Heart right ventricle (tissue), 16 donors: Measurements from ENCODE around the gene CEP68. TPM values are rescaled to one million over a fixed set of nuclear protein-coding genes. Genes with fewer than 3 reads are reported as not detected.
A peak's percentile ranks its signal among the peaks of the same experiment; 100 is the strongest.

ENCODE experiments used
- ATAC-seq, 8 donors: fragments of 200-7000 bp; cut with Tn5 transposase; one replicate each; pipeline ENCODE4 v1.9.1; 2020; ENCODE audit warnings: mild to moderate bottlenecking in 8 of 8, moderate library complexity in 8 of 8, moderate number of reproducible peaks in 1 of 8
- DNase-seq, 2 donors: peaks; one replicate each; pipeline ENCODE4 v3.0.0-alpha.2; 2020
- H3K27ac ChIP-seq, 10 donors: fragments of 200-600 bp; sonication (generic) in 2 of 10; one replicate each; pipeline versions ENCODE4 v1.5.0 to v1.8.0; 2020 to 2022; ENCODE audit warnings: mild to moderate bottlenecking in 3 of 10
- H3K27me3 ChIP-seq, 7 donors: fragments of 200-600 bp; one replicate each; pipeline ENCODE4 v1.8.0; 2021 to 2022; ENCODE audit warnings: mild to moderate bottlenecking in 2 of 7
- H3K36me3 ChIP-seq, 9 donors: fragments of 200-600 bp; sonication (generic) in 1 of 9; one replicate each; pipeline versions ENCODE4 v1.5.0 to v1.8.0; 2020 to 2022; ENCODE audit warnings: mild to moderate bottlenecking in 2 of 9
- H3K4me1 ChIP-seq, 9 donors: fragments of 200-600 bp; sonication (generic) in 1 of 9; one replicate each; pipeline versions ENCODE4 v1.5.0 to v1.8.0; 2020 to 2022; ENCODE audit warnings: mild to moderate bottlenecking in 4 of 9
- H3K4me3 ChIP-seq, 10 donors: fragments of 200-600 bp; sonication (generic) in 2 of 10; one replicate each; pipeline versions ENCODE4 v1.5.0 to v1.8.0; 2020 to 2022; ENCODE audit warnings: mild to moderate bottlenecking in 7 of 10, moderate library complexity in 2 of 10
- H3K9me3 ChIP-seq, 11 donors: fragments of 200-600 bp in 10 of 11; sonication (generic) in 2 of 11; one replicate each; pipeline versions ENCODE4 v1.5.0 to v1.8.0; 2013 to 2022; ENCODE audit warnings: mild to moderate bottlenecking in 2 of 11, control low read depth in 1 of 11, moderate library complexity in 1 of 11
- CTCF ChIP-seq, 9 donors: fragments of 200-600 bp; sonication (generic) in 2 of 9; IDR thresholded peaks; one replicate each; pipeline versions ENCODE4 v1.5.0 to v1.8.0; 2021 to 2022; ENCODE audit warnings: antibody characterized with exemption in 9 of 9, mild to moderate bottlenecking in 5 of 9, moderate library complexity in 1 of 9
- WGBS, 2 donors: extraction: QIAGEN DNeasy Blood & Tissue Kit; methylation state at CpG; one replicate each; pipeline ENCODE4 v1.1.7; 2013; ENCODE audit warnings: inconsistent platforms in 1 of 2; 5-methylcytosine and 5-hydroxymethylcytosine counted together
- intact Hi-C, 10 donors: fragments of 100-400 bp; cut with DNase I; formaldehyde crosslinking; loops; one replicate each; pipeline versions ENCODE4 v1.11.1 to v1.14.2; 2022
- long read RNA-seq, 3 donors: library from polyadenylated mRNA; unstranded; transcript quantifications; one replicate each; pipeline ENCODE4 v2.0.0, GENCODE V29; 2020 to 2021
- polyA plus RNA-seq, 2 donors: library from polyadenylated mRNA; stranded (reverse); fragments of 200-250 nt; gene quantifications; one replicate each; pipeline ENCODE4 v1.2.3, GENCODE V29; 2013
- total RNA-seq, 10 donors: library from RNA; stranded (reverse); fragmentation: NEBNext Ultra II Directional in 3 of 10; extraction: Animal tissue kit (Norgen Biotek cat#: 25700) in 3 of 10; gene quantifications; one replicate each; pipeline versions ENCODE4 v1.2.1 to v1.2.4, GENCODE V29; 2021 to 2023
- donor health status: Arrhythmogenic right ventricular cardiomyopathy.
- donor health status: ischemic (EF 13 %, LVEDD 7.1; RV severe dilation, severe dysfunction).
- donor health status: healthy with polysubstance abuse.
- donor health status: DM: no; HTN: yes; CAD: no.
- donor health status: DM: no; HTN: no; CAD: no.
- donor health status: ischemic (EF 25% LVEDD 6.9; RV normal size, moderate dysfunction).
- donor health status: ischemic (EF 25% LVEDD 5.7; RV mildly dilated, moderate dysfunction).
- donor health status: healthy.
- donor health status: DM: yes; HTN: yes; CAD: no.
- donor health status: Ischemic cardiomyopathy.
- donor health status: ischemic (EF 35%, LVEDD 5.7; RV mildly dilated, moderate dysfunction).
- donor health status: nonischemic (EF 11% LVEDD 7.7; RV severe dilation, severe dysfunction).
- donor health status: DM: yes; HTN: yes; CAD: no.
- donor health status: PGD.
- donor health status: ischemic (EF 29% LVEDD 5.4; RV normal size, mild dysfunction).
- donor health status: nonischemic (EF 23%, LVEDD 6.1; RV moderate dilation, normal function).

Gene CEP68
- total RNA-seq (10 to 100 TPM; 12.5 to 28.4 (median 23.1) TPM), polyA plus RNA-seq (10 to 100 TPM in 1 of 2 donors, 1 to 10 TPM in 1; 4.3 to 10.0 TPM)
- long read RNA-seq, donor 1, full-length matches to known transcripts: 20 of 80 reads
- long read RNA-seq, donor 1, partial matches to known transcripts: 27 of 80 reads
- long read RNA-seq, donor 1, other reads (novel, unspliced or antisense): 33 of 80 reads
- long read RNA-seq, donor 2, full-length matches to known transcripts: 7 of 37 reads
- long read RNA-seq, donor 2, partial matches to known transcripts: 11 of 37 reads
- long read RNA-seq, donor 2, other reads (novel, unspliced or antisense): 19 of 37 reads
- long read RNA-seq, donor 3, full-length matches to known transcripts: 16 of 73 reads
- long read RNA-seq, donor 3, partial matches to known transcripts: 34 of 73 reads
- long read RNA-seq, donor 3, other reads (novel, unspliced or antisense): 23 of 73 reads

GRCh38 chr2:65056215-65057053 lies at the start of gene CEP68:
Gene CEP68, plus strand, starts transcription at chr2:65056416. Its CDS starts 13,029 bp downstream, at chr2:65069445.
- Histone ChIP-seq H3K27ac (peak within 1 kb of the TSS; percentile 81 to 97 (median 92)), H3K27me3 (no peaks in the 10 kb centered on the region), H3K36me3 (no peaks in the 10 kb centered on the region), H3K9me3 (no peaks in the 10 kb centered on the region), H3K4me3 (peak within 1 kb of the TSS; percentile 57 to 89 (median 78)), H3K4me1 (peaks cover 6 to 65% (median 50%) of the 10 kb centered on the region in 9 donors)
- 0 to 1% methylated on average over 76 to 99 of the region's 99 CpGs for WGBS, 2 donors
- DNase-seq (peak; percentile 96 to 98), ATAC-seq (peak; percentile 94 to 98 (median 98))
- intact Hi-C loops: loop anchor here in 4 of 10 donors (2.0 to 10.0 kb wide), 4 partner anchors 71 to 518 kb away; partner anchors contain the start of gene RAB1A (in 3 of the 4)
- no peak for TF ChIP-seq CTCF (IDR thresholded peaks at IDR 0.05)

GRCh38 chr2:65013776-65014175 lies 42.4 kb upstream of the CEP68 start:
- Histone ChIP-seq H3K36me3 (peaks cover 0 to 82% (median 10%) of the 10 kb centered on the region in 9 donors), H3K4me1 (peaks cover 0 to 23% (median 11%) of the 10 kb centered on the region in 9 donors), H3K4me3 (no peak overlapping the region), H3K27ac (no peak overlapping the region), H3K27me3 (no peaks in the 10 kb centered on the region), H3K9me3 (no peaks in the 10 kb centered on the region)
- intact Hi-C loops: no loop called here
- DNase-seq (no peak), ATAC-seq (no peak)
- TF ChIP-seq CTCF (IDR thresholded peaks at IDR 0.05): no peak
- 89 to 95% methylated on average over 1 of the region's 1 CpG for WGBS, 2 donors

GRCh38 chr2:65015731-65016130 lies 40.5 kb upstream of the CEP68 start:
- Histone ChIP-seq H3K4me1 (peaks cover 0 to 30% (median 11%) of the 10 kb centered on the region in 9 donors), H3K36me3 (peaks cover 0 to 96% (median 16%) of the 10 kb centered on the region in 9 donors), H3K27ac (no peak overlapping the region), H3K4me3 (no peak overlapping the region), H3K9me3 (no peaks in the 10 kb centered on the region), H3K27me3 (no peaks in the 10 kb centered on the region)
- DNase-seq (no peak), ATAC-seq (no peak)
- 83% methylated on average over 5 of the region's 5 CpGs for WGBS, 2 donors
- intact Hi-C loops: loop anchor here in 1 of 10 donors (5.0 kb wide), 1 partner anchor 73 kb away; no protein-coding TSS in a partner anchor
- TF ChIP-seq CTCF (IDR thresholded peaks at IDR 0.05): no peak

- intact Hi-C loops: loop anchor here in 1 of 10 donors (5.0 kb wide), 1 partner anchor 74 kb away; no protein-coding TSS in a partner anchor
- no peak overlapping the region for H3K4me3 ChIP-seq
- peaks cover 0 to 30% (median 11%) of the 10 kb centered on the region in 9 donors for H3K4me1 ChIP-seq
- peak overlapping the region in 5 of 10 donors; percentile 23 to 80 (median 58) for H3K27ac ChIP-seq
- DNase-seq: no peak
- H3K9me3 ChIP-seq: no peaks in the 10 kb centered on the region
- TF ChIP-seq CTCF (IDR thresholded peaks at IDR 0.05): no peak
- no peak for ATAC-seq
- WGBS, 2 donors: 85% methylated on average over 6 of the region's 6 CpGs
- H3K36me3 ChIP-seq: peaks cover 0 to 96% (median 16%) of the 10 kb centered on the region in 9 donors
- no peaks in the 10 kb centered on the region for H3K27me3 ChIP-seq
Observed at GRCh38 chr2:65016789-65017188, 39.4 kb upstream of the CEP68 start.
